HG03159 (cell line): ENCODE results near the gene CDYL2.

Source experiments
- ATAC-seq: cut with Tn5 transposase; IDR thresholded peaks from one replicate; pipeline ENCODE4 v1.9.1; 2021; ENCODE audit warnings: mild to moderate bottlenecking, moderate library complexity; ENCODE audit not compliant: unreplicated experiment

The CDYL2 gene

GRCh38 chr16:80563066-80563465 lies 241.3 kb downstream of the CDYL2 start:
- no peak for ATAC-seq

DNA sequence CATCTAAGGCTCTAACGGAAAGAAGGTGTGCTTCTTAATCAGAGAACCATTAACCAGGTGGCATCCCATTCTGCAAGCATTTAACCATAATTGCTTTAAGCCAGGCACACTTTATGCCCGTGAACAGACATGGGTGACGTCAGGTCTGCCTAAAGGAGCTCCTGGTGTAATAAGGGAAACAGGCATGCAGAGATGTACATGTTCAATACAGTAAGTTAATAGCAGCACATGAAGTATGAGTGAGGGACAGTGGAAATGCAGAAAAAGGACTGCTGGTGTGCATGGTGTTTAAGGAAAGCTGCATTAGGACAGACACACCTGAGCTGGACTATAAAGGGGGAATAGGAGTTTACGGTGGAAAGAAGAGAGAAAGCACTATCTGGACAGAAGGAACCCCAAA lies 245.0 kb downstream of the CDYL2 start:
- no peak for ATAC-seq

- ATAC-seq: no peak
Observed at GRCh38 chr16:80557037-80557436, 247.4 kb downstream of the CDYL2 start.

- ATAC-seq: no peak
Observed at GRCh38 chr16:80556481-80556880, 247.9 kb downstream of the CDYL2 start.

DNA sequence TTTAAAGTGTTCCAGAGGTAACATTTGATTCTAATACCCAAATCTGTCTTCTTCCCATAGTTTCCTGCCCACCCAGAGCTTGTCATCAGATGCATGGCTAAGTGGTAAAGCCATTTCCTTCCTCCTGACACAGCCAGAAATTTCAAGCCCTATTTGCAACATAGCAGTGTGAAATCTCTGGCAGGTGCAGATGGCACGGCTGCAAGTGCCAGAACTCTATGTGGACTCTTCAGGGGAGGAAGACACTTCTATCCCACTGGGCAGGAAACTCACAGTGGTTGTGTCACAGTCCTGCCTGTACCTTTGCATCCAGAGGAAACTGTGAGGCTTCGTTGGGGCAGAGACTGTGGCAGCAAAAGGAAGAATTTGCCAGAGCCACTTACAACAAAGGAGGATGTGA lies 250.4 kb downstream of the CDYL2 start:
- no peak for ATAC-seq

- no peak for ATAC-seq
Observed at GRCh38 chr16:80552277-80552676, 252.1 kb downstream of the CDYL2 start.
